Measurements from ENCODE around the gene CCL14. TPM values are rescaled to one million over a fixed set of nuclear protein-coding genes. Genes with fewer than 3 reads are reported as not detected.
"Not testable (repeated sequence)": the region's sequence is repeated elsewhere in the genome, so short reads cannot be mapped to it uniquely, and the experiment has no call there.

The CCL14 gene
- total RNA-seq, 4 donors from 2014 or later = 6.3 to 8.3 (median 6.7) TPM

DNA sequence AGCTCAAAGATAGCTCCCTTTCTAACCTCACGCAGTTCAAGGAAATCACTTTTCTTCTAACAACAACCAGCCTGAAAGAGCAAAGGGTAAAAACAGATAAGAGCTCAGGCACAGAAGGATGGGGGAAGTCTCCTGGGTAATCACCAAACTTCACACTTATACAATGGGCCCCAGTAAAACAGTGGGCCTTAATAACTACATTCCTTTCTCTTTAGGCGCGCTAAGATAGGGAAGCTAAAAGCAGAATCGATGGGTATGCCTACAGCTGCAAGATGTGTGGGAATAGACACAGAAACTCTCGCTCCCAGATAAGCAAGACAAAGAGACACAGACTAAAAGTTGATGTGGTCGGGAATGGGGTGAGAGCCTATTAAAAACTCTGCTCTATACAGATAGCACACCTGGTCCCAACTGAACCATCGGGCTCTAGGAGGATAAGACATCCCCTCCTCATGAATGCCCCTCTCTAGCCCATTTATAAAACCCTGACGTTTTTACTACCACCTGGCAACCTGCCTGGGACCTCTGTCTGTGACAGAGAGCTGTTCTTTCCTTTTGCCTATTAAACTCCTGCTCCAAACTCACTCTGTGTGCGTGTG, 43.8 kb downstream of the CCL14 start:
- Histone ChIP-seq H3K36me3 (no peaks in the 10 kb centered on the region), H3K27me3 (no peaks in the 10 kb centered on the region), H3K4me3 (no peak overlapping the region), H3K27ac (peak overlapping the region in 1 of 4 donors; percentile 12), H3K4me1 (no peaks in the 10 kb centered on the region), H3K9me3 (no peaks in the 10 kb centered on the region)
- DNase-seq = no peak
- TF ChIP-seq POLR2A (IDR thresholded peaks at IDR 0.05) = no peak
- TF ChIP-seq, protein P1, sequence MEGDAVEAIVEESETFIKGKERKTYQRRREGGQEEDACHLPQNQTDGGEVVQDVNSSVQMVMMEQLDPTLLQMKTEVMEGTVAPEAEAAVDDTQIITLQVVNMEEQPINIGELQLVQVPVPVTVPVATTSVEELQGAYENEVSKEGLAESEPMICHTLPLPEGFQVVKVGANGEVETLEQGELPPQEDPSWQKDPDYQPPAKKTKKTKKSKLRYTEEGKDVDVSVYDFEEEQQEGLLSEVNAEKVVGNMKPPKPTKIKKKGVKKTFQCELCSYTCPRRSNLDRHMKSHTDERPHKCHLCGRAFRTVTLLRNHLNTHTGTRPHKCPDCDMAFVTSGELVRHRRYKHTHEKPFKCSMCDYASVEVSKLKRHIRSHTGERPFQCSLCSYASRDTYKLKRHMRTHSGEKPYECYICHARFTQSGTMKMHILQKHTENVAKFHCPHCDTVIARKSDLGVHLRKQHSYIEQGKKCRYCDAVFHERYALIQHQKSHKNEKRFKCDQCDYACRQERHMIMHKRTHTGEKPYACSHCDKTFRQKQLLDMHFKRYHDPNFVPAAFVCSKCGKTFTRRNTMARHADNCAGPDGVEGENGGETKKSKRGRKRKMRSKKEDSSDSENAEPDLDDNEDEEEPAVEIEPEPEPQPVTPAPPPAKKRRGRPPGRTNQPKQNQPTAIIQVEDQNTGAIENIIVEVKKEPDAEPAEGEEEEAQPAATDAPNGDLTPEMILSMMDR (IDR thresholded peaks at IDR 0.05) = no peak

DNA sequence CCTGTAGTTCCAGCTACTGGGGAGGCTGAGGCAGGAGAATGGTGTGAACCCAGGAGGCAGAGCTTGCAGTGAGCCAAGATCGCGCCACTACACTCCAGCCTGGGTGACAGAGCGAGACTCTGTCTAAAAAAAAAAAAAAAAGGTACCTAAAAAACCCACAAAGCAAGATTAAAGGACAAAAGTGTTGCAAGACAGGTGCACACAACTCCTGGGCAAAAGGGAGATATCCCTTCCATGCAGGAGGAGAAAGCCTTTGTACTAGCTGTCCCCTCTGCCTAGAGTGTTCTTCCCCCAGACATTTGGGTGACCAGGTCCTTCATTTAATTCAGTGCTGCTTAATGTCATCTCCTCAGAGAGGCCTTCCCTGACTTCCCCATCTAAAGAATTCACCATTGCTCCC, 48.0 kb downstream of the CCL14 start:
- H3K36me3 ChIP-seq, H3K4me1 ChIP-seq, H3K4me3 ChIP-seq, DNase-seq, H3K27me3 ChIP-seq, H3K9me3 ChIP-seq, H3K27ac ChIP-seq: not testable (repeated sequence)

DNA sequence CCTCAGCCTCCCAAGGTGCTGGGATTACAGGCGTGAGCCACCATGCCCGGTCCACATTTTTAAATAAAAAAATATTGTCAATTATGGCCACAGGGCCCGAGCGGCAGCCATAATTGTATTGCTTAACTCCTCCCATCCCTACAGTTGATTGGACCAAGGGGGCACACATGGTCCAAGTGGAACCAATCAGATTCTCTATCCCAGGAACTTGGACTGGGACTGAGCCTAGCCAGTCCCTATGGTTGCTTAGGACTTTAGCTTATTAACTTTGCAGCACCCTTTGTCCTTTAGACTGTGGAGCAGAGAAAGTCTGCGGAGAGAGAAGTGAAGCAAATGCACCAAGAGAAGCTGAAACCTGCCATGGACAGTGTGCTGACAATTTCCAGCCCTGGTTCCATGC, 50.5 kb downstream of the CCL14 start:
- TF ChIP-seq, protein P1 (IDR thresholded peaks at IDR 0.05) = no peak
- TF ChIP-seq POLR2A (IDR thresholded peaks at IDR 0.05) = no peak
- H3K4me3 ChIP-seq = no peak overlapping the region
- no peaks in the 10 kb centered on the region for H3K4me1 ChIP-seq
- H3K36me3 ChIP-seq = no peaks in the 10 kb centered on the region
- H3K27me3 ChIP-seq = no peaks in the 10 kb centered on the region
- DNase-seq = no peak
- H3K27ac ChIP-seq = no peak overlapping the region
- no peaks in the 10 kb centered on the region for H3K9me3 ChIP-seq

DNA sequence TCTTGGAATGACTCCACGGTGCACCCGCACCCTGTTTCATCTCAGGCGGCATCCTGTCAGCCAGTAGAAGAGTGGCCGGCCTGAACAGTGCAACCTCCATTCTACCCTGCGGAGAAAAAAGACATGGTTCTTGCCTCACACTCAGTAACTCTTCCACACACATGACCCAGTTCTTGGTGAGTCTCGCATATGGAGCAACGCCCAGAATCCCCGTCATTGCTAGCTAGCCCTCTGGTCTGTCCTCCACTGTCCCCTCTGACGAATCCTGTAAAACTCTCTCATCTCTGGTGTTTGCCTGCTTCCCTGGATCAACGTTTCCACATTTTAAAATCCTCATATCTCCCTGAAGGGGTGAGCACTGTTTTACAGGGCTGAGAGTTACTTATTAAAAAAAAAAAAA, 51.8 kb downstream of the CCL14 start:
- H3K9me3 ChIP-seq = no peaks in the 10 kb centered on the region
- no peak for DNase-seq
- H3K36me3 ChIP-seq = no peaks in the 10 kb centered on the region
- TF ChIP-seq, protein P1 (IDR thresholded peaks at IDR 0.05) = no peak
- TF ChIP-seq POLR2A (IDR thresholded peaks at IDR 0.05) = no peak
- H3K27ac ChIP-seq = no peak overlapping the region
- H3K4me3 ChIP-seq = no peak overlapping the region
- H3K27me3 ChIP-seq = no peaks in the 10 kb centered on the region
- peaks cover 3 to 7% (median 5%) of the 10 kb centered on the region in 4 donors for H3K4me1 ChIP-seq

Other genes starting within 250 kb of the CCL14 start
- gene GAS2L2, start 233.5 kb downstream of the CCL14 start, total RNA-seq = not detected
- not detected for gene C17orf50, start 225.8 kb downstream of the CCL14 start, total RNA-seq
- gene MMP28, start 191.1 kb downstream of the CCL14 start, total RNA-seq = 10 to 100 TPM in 3 of 4 donors, 1 to 10 TPM in 1; 3.3 to 85.3 (median 56.7) TPM
- 100 to 1,000 TPM in 1 of 4 donors, 10 to 100 TPM in 3; 51.1 to 119 (median 90.1) TPM for gene TAF15, start 177.2 kb downstream of the CCL14 start, total RNA-seq
- not detected for gene HEATR9, start 117.8 kb downstream of the CCL14 start, total RNA-seq
- gene CCL5, start 106.4 kb downstream of the CCL14 start, total RNA-seq = 10 to 100 TPM in 1 of 4 donors, 1 to 10 TPM in 3; 5.8 to 13.8 (median 9.2) TPM
- 1 to 10 TPM in 1 of 4 donors, under 1 TPM in 1, not detected in 2; 0.88 to 1.9 TPM for gene RDM1, start 56.0 kb downstream of the CCL14 start, total RNA-seq
- not detected for gene LYZL6, start 43.0 kb downstream of the CCL14 start, total RNA-seq
- gene CCL16, start 5.2 kb downstream of the CCL14 start, total RNA-seq = 1 to 10 TPM in 1 of 4 donors, under 1 TPM in 1, not detected in 2; 0.54 to 1.1 TPM
- gene CCL15, start 14.8 kb upstream of the CCL14 start, total RNA-seq = 10 to 100 TPM in 3 of 4 donors, 1 to 10 TPM in 1; 4.1 to 63.9 (median 27.0) TPM
- gene CCL23, start 31.2 kb upstream of the CCL14 start, total RNA-seq = 1 to 10 TPM in 1 of 4 donors, not detected in 3; 3.6 TPM
- 1 to 10 TPM in 2 of 4 donors, not detected in 2; 3.3 to 3.9 TPM for gene CCL18, start 77.5 kb upstream of the CCL14 start, total RNA-seq
- gene CCL3, start 103.4 kb upstream of the CCL14 start, total RNA-seq = 1 to 10 TPM in 1 of 4 donors, under 1 TPM in 1, not detected in 2; 0.80 to 5.8 TPM
- gene CCL4, start 117.1 kb upstream of the CCL14 start, total RNA-seq = 1 to 10 TPM in 2 of 4 donors, not detected in 2; 1.1 to 1.5 TPM
- 10 to 100 TPM in 2 of 4 donors, 1 to 10 TPM in 2; 3.4 to 69.3 (median 11.7) TPM for gene TBC1D3B, start 189.9 kb upstream of the CCL14 start, total RNA-seq
- 1 to 10 TPM in 1 of 4 donors, not detected in 3; 3.3 TPM for gene CCL3L1, start 210.0 kb upstream of the CCL14 start, total RNA-seq
- gene CCL4L2, start 224.3 kb upstream of the CCL14 start, total RNA-seq = 10 to 100 TPM in 1 of 4 donors, 1 to 10 TPM in 1, not detected in 2; 1.3 to 24.8 TPM